Ureter (tissue), 1 donor: ENCODE measurements around the gene TRIM54. TPM values are rescaled to one million over a fixed set of nuclear protein-coding genes. Genes with fewer than 3 reads are reported as not detected.
"Not testable (repeated sequence)": the region's sequence is repeated elsewhere in the genome, so short reads cannot be mapped to it uniquely, and the experiment has no call there.

Experiments
- DNase-seq: peaks from one replicate; pipeline ENCODE4 v3.0.0-alpha.2; 2020; ENCODE audit warnings: low spot score
- total RNA-seq: library from RNA; stranded (reverse); gene quantifications from one replicate; pipeline ENCODE4 v1.2.4, GENCODE V29; 2023
- donor health status: DM: yes; HTN: yes; CAD: no.

Gene TRIM54
- total RNA-seq, 1 donor from 2014 or later: 0.18 TPM

GRCh38 chr2:27281442-27281841 is 787 bp upstream of the TRIM54 start:
- no peak for DNase-seq

DNA sequence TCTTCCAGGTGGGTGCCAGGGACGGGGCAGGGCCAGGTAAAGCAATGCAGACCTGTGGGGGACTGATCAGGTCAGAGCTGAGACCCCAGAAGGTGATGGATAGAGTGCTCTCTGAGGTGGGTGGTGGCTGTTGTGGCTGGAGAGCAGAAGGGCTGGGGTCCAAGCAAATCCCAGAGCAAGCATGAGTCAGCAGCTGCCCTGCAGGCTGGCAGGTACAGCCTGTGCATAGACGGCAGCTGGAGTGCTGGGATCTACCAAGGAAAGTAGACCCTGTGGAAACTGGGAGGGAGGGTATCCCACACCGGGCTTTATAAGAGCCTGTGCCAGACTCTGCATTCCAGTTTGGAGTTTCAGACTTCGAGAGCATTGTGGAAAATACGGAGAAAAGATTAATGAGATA is 663 bp downstream of the TRIM54 start:
- DNase-seq: no peak

- DNase-seq: no peak
Observed at GRCh38 chr2:27284996-27285395, 2.8 kb downstream of the TRIM54 start.

DNA sequence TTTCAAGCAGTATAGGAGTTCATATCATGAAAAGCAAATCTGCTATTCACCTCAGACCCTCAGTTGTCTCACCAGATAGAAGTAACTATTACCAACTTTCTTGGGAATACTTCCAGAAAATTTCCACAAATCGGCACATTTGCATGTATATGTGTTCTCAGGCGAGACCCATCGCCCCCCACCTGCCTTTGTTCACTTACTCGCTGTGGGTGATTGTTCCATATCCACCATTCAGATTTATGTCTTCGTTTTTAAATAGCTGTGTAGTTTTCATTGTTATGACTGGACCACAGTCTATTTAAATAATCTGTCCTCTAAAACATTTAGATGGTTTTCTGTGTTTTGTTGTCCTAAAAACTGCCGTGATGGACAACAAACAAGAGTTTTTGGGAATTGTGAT is 3.3 kb downstream of the TRIM54 start:
- DNase-seq: no peak

- DNase-seq: no peak
Observed at GRCh38 chr2:27288610-27289009, 6.4 kb downstream of the TRIM54 start.

GRCh38 chr2:27290549-27290948 is 8.3 kb downstream of the TRIM54 start:
- no peak for DNase-seq

GRCh38 chr2:27291865-27292264 is 9.6 kb downstream of the TRIM54 start:
- DNase-seq: no peak

DNA sequence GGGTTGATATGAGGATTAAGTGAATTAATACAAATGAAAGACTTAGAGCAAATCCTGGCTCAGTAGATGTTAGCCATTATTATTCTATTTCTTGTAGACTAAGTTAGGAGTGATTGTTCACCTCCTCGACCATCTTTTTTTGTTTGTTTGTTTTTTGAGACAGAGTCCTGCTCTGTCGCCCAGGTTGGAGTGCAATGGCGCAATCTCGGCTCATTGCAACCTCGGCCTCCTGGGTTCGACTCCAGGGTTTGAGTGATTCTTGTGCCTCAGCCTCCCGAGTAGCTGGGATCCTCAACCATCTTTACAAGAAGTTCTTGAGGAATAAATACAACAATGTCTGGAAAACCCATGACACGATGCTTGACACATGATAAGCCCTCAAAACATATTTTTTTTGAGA is 12.7 kb downstream of the TRIM54 start:
- no peak for DNase-seq

- no peak for DNase-seq
Observed at GRCh38 chr2:27296481-27296880, 14.3 kb downstream of the TRIM54 start.

- DNase-seq: no peak
Observed at GRCh38 chr2:27297195-27297594, 15.0 kb downstream of the TRIM54 start.

GRCh38 chr2:27298391-27299080 is 16.3 kb downstream of the TRIM54 start:
- DNase-seq: no peak

DNA sequence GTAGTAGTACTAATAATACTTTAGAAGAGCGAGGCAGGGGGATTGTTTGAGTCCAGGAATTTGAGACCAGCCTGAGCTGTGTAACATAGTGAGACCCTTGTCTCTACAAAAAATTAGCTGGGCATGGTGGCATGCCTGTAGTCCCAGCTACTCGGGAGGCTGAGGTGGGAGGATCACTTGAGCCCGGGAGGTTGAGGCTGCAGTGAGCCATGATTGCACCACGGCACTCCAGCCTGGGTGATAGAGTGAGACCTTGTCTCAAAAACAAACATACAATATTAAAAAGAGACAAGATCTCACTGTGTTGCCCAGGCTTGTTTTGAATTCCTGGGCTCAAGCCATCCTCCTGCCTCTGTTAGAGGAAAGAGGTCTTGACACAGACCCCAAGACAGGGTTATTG is 18.4 kb downstream of the TRIM54 start:
- not testable (repeated sequence) for DNase-seq

GRCh38 chr2:27303093-27304025 is 21.1 kb downstream of the TRIM54 start:
- no peak for DNase-seq

DNA sequence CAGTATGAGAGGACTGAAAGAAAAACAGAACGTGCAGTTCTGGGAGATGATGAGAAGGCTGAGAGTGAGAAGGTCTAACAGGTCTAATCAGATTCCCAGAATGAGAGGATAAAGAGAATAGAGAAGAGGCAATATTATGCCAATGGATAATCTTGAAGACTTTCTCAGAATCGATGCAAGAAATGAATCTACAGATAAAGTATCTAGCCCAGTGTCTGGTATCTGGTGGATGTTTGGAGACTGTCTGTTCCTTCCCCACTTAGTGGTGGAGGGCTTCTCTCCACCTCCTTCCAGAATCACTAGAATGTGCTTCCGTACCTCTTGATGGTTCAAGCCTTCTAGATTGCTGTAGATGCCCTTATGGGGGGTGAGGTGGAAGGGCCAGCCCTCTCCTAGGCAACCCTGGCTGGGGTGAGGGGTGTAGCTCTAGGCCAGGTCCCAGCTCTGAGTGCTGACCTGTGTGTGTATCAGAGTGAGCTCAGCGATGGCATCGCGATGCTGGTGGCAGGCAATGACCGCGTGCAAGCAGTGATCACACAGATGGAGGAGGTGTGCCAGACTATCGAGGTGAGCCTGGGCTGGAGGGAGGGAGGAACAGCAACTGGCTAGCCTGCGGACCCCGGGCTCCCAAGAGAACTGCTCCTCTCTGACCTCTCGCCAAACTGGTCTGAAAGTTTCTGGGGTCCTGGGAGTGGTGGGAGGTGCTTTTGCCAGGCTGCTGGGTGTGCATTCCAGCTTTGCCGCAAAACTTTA is 22.4 kb downstream of the TRIM54 start:
- DNase-seq: no peak

DNA sequence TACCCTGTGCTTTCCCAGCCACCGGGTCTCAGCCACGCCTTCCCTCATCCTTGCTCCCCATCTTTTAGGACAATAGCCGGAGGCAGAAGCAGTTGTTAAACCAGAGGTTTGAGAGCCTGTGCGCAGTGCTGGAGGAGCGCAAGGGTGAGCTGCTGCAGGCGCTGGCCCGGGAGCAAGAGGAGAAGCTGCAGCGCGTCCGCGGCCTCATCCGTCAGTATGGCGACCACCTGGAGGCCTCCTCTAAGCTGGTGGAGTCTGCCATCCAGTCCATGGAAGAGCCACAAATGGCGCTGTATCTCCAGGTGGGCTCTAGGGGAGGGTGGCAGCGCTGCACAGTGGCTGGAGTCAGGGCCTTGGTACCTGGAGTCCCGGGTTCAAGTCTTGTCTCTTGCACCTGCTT is 23.3 kb downstream of the TRIM54 start:
- DNase-seq: no peak

GRCh38 chr2:27306136-27306535 is 23.9 kb downstream of the TRIM54 start:
- DNase-seq: no peak

GRCh38 chr2:27306573-27307286 is 24.5 kb downstream of the TRIM54 start:
- no peak for DNase-seq

DNA sequence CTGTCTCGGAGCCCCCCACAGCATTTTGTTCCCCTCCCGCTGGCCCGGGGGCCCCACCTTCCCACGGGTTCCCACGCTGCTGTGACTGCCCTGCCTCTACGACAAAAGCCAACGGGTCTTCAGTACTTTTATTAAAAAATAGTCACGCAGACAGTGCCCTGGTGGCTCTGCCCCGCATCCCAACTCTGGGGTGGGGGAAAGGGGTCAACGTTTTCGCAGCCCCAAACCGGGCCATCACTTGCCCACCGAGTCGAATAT is 25.0 kb downstream of the TRIM54 start:
- no peak for DNase-seq

GRCh38 chr2:27307545-27308358 is 25.5 kb downstream of the TRIM54 start:
- no peak for DNase-seq

GRCh38 chr2:27308359-27308881 is 26.2 kb downstream of the TRIM54 start, which contains the start of gene UCN:
TSS of gene UCN (minus strand) at chr2:27308445. CDS start at chr2:27307895, 550 bp downstream.
- DNase-seq: no peak

GRCh38 chr2:27309651-27310050 is 27.4 kb downstream of the TRIM54 start:
- no peak for DNase-seq
